HG02610 (cell line): ENCODE measurements around the gene BRPF3.

Experiments used
- ATAC-seq: cut with Tn5 transposase; IDR thresholded peaks from one replicate; pipeline ENCODE4 v1.9.1; 2021; ENCODE audit warnings: mild to moderate bottlenecking, moderate library complexity; ENCODE audit not compliant: unreplicated experiment

The BRPF3 gene

GRCh38 chr6:36196113-36196879 is at the start of gene BRPF3:
Gene BRPF3, plus strand, starts transcription at chr6:36196744. Its CDS starts 3,579 bp downstream, at chr6:36200323.
- peak; percentile 54 for ATAC-seq

GRCh38 chr6:36147294-36147693 is 49.2 kb upstream of the BRPF3 start:
- no peak for ATAC-seq

- no peak for ATAC-seq
Observed at GRCh38 chr6:36149476-36149875, 47.1 kb upstream of the BRPF3 start.

GRCh38 chr6:36150283-36150682 is 46.3 kb upstream of the BRPF3 start:
- no peak for ATAC-seq

- ATAC-seq: no peak
Observed at GRCh38 chr6:36154286-36154685, 42.3 kb upstream of the BRPF3 start.

- no peak for ATAC-seq
Observed at GRCh38 chr6:36155662-36156061, 40.9 kb upstream of the BRPF3 start.

- ATAC-seq: no peak
Observed at GRCh38 chr6:36160147-36160760, 36.3 kb upstream of the BRPF3 start.

GRCh38 chr6:36169023-36170007 is 27.2 kb upstream of the BRPF3 start:
- ATAC-seq: peak; percentile 48

- ATAC-seq: no peak
Observed at GRCh38 chr6:36170704-36171103, 25.8 kb upstream of the BRPF3 start.

- ATAC-seq: no peak
Observed at GRCh38 chr6:36171573-36171972, 25.0 kb upstream of the BRPF3 start.

- ATAC-seq: no peak
Observed at GRCh38 chr6:36177166-36177565, 19.4 kb upstream of the BRPF3 start.

- ATAC-seq: no peak
Observed at GRCh38 chr6:36178544-36178943, 18.0 kb upstream of the BRPF3 start.

- ATAC-seq: no peak
Observed at GRCh38 chr6:36180126-36180525, 16.4 kb upstream of the BRPF3 start.

- no peak for ATAC-seq
Observed at GRCh38 chr6:36184311-36184710, 12.2 kb upstream of the BRPF3 start.

- no peak for ATAC-seq
Observed at GRCh38 chr6:36186199-36186598, 10.3 kb upstream of the BRPF3 start.

- ATAC-seq: no peak
Observed at GRCh38 chr6:36187446-36187845, 9.1 kb upstream of the BRPF3 start.

GRCh38 chr6:36195471-36196112 is 952 bp upstream of the BRPF3 start:
- ATAC-seq: no peak

- peak; percentile 96 for ATAC-seq
Observed at GRCh38 chr6:36196880-36197548, 470 bp downstream of the BRPF3 start.

- ATAC-seq: no peak
Observed at GRCh38 chr6:36197739-36198221, 1.2 kb downstream of the BRPF3 start.

GRCh38 chr6:36198986-36199385 is 2.4 kb downstream of the BRPF3 start:
- no peak for ATAC-seq
